ENCODE results near the gene VPS52.

Gene VPS52

DNA sequence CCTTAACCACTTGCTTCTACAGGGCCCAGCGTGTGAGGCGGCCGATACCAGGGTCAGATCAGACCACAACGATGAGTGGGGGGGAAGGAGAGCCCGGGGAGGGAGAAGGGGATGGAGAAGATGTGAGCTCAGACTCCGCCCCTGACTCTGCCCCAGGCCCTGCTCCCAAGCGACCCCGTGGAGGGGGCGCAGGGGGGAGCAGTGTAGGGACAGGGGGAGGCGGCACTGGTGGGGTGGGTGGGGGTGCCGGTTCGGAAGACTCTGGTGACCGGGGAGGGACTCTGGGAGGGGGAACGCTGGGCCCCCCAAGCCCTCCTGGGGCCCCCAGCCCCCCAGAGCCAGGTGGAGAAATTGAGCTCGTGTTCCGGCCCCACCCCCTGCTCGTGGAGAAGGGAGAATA lies 60.5 kb downstream of the VPS52 start:
- DNase-seq (ENCODE audit: low read depth), result no peak

DNA sequence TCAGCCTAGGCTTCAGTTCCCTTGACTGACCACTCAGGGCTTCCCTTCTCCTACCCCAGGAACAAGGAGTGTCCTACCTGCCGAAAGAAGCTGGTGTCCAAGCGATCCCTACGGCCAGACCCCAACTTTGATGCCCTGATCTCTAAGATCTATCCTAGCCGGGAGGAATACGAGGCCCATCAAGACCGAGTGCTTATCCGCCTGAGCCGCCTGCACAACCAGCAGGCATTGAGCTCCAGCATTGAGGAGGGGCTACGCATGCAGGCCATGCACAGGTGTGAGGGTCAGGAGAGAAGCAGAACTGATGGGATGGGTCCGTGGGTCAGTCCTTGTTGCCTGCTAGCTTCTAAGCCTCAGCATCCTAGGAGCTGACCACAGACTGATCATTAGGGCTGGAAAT lies 61.8 kb downstream of the VPS52 start:
- DNase-seq (ENCODE audit: low read depth), result no peak

DNA sequence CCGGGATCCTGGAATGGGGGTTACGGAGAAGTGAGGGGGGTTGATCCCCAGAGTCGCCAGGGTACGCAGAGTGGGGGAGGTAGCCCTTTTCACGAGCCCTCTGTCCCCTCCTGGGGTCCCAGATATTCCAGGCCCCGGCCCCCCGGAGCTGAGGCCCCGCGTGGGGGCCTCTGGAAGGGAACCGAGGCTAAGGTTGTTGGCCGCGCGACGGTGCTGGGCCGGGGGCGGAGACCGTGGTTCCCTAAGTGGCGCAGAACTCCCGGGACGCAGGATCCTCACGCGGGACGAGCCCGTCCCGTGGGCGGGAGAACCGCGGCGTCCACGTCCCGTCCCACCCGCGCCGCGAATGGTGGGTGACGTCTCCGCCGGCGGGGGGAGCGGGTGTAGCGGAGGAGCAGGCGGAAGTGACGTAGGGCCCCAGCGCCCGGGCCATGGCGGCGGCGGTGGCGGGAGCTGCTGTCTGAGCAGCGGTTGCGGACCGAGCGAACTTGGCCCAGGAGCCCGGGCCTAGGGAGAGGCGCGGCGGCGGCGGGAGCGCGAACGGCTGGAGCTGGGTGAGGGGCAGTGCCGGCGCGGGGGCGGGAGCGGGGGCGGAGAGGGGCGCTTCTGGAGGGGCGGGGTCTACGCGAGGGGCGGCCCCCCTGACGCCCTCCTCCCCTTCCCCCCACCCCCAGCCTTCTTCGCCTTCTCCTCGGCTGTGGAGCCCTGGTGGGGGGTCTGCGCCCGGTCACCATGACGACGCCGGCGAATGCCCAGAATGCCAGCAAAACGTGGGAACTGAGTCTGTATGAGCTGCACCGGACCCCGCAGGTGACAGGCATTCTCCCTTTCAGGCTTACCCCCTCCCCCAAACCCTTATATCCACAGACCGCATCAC lies 63.3 kb downstream of the VPS52 start, which contains the start of gene RING1:
RING1 (plus strand) TSS at position 410 of the 877 bp plus-strand sequence; CDS start at position 733, 323 bp downstream.
- DNase-seq (ENCODE audit: low read depth), result peak; percentile 82

DNA sequence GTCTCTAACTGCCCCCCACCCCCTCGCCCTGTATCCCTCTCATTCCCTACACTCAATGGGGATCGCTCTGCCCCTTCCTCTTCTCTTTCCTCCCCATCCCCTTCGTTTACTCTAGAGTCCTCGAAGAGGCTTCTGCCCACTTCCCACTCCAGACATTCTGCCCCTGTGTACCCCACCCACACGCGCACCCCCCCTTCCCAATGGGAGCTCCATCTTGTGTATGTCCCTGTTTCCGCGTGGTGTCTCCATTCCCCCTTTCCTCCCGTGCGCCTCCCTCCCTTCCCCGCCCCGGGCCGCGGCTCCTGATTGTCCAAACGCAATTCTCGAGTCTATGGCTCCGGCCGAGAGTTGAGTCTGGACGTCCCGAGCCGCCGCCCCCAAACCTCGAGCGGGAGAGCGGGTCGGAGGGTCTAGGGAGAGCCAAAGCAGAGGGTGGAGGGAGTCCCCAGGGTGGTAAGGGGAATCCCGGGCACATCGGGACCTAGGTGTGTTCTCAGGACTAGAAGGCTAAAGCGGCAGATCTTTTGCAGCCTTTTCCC lies 64.1 kb downstream of the VPS52 start:
- DNase-seq (ENCODE audit: low read depth), result peak; percentile 58

DNA sequence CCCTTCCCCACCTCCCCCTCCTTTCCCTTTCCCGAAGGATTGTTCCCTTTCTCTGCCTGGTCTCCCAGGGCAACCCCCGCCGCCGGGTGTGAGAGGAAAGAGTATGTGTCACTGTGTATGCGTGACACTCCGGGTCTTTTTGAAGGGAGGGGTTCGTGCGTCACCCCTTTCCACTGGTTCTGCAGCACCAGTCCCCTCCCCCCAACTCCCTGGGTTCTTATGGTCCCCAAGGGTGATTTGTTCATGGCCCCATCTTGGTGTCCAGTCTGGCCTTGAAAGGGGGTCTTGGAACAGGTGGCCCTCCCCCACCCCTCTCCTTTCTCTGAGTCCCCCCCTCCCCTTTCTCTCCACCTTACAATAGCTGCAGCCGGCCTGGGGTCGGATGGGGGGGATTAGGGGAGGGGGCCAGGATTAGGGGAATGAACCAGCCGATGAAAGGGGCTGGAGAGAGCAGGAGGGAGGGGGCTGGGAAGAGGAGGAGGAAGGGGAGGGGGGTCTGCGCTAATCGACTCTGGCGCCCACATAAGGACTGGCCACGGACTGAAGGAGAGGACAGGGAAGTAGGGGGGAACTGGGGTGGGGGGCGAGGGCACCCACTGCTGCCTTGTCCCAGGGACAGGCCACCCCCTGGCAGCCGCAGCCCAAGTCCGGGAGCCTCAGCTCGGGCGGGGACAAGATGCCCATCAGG lies 64.7 kb downstream of the VPS52 start:
- peak; percentile 21 for DNase-seq (ENCODE audit: low read depth)

DNA sequence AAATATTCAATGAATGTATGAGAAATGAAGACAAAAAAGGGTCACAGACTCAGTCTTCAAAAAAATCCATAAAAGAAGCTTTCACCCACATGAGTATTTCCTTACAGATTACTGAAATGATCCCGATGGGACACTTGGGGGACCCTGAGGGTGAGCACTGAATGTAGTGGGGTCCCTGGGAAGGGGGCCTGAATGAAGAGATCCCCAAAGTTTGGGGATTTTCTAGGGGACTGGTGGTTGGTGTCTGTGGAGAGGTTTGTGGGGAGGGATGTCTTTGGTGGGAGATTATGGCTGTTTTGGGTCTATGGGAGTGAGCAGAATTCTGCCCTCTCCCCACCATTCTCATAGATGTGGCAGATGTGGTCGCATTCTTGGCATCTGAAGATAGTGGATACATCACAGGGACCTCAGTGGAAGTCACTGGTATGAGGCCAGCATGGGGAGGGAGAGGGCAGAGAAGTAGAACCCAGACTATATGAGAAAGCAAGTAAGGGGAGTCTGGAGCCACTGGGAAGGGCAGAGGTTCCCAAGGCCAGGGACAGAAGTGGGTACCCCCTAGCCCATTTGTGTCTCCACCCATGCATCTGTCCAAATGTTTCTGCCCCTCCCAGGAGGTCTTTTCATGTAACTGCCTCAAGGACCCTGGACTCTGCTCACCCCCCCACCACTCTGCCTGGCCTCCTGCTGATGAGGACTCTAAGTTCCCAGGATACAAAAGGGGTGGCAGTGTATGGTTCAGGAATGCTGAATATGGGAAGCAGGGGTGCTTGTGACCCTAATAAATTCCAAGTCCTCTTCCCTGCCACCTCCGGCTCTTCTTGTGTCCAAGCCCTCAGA lies 65.4 kb downstream of the VPS52 start:
- DNase-seq (ENCODE audit: low read depth), result no peak

DNA sequence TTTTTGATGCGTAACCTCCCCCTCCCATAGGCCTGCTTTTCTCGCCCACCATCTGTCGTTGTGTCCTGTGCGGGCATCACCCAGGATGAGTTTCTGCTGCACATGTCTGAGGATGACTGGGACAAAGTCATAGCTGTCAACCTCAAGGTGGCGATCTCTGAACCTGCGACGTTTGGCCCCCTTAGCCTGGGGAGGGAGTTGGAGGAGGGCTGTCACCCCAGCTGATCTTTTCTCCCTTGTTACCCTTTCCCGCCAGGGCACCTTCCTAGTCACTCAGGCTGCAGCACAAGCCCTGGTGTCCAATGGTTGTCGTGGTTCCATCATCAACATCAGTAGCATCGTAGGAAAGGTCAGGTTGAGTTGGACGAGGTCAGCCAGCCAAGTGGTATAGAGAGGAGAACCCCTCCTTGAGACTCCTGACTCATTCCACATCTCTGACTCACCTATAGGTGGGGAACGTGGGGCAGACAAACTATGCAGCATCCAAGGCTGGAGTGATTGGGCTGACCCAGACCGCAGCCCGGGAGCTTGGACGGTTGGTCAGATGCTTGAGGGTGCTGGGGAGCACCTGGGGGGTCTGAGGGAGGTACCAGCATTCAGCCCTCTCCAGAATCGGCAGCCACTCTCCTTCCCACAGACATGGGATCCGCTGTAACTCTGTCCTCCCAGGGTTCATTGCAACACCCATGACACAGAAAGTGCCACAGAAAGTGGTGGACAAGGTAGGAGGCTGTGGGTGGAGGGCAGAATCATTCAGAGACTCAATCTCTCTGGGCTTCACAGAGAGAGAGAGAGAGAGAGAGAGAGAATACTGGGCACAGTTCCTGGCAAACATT lies 66.3 kb downstream of the VPS52 start:
- no peak for DNase-seq (ENCODE audit: low read depth)

DNA sequence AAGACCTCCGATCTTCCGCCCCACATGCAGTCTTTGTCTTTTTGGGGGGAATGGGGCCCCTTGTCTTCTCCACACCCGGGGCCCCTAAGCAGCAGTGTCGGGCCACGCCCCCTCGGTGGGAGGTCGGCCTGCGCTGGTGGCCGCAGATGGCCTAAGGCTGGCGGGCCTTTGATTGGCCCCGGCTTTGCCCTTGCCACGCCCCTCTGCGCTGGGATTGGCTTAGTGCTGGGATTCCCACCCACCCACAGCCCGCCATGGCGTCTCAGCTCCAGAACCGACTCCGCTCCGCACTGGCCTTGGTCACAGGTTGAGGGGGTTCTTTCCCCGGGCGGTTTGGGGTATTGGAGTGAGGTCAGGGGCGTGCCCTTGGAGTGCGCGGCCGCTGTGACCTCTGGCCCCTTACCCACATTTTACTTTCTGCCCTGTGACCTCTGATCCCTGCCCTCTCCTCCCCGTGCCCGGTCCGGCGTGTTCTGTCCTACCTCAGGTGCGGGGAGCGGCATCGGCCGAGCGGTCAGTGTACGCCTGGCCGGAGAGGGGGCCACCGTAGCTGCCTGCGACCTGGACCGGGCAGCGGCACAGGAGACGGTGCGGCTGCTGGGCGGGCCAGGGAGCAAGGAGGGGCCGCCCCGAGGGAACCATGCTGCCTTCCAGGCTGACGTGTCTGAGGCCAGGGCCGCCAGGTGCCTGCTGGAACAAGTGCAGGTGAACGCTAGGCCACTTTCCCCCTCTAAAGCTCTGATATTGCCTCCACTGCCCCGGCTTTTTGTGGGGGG lies 67.1 kb downstream of the VPS52 start, which contains the start of gene HSD17B8:
HSD17B8 (plus strand) TSS at position 241 of the 776 bp plus-strand sequence; CDS start at position 255, 14 bp downstream.
- peak; percentile 88 for DNase-seq (ENCODE audit: low read depth)

DNA sequence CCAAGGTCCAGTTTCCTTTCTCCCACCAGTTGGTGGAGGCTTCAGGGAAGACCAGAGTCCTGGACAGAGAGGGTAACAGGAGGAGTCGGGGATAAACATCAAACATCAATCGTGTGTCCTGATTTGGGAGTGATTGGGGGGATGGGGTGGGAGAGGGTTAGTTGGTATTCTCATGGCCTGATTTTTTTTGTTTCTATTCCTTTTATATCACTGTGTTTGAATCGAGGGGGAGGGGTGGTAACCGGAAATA lies 67.6 kb downstream of the VPS52 start:
- no peak for DNase-seq (ENCODE audit: low read depth)

DNA sequence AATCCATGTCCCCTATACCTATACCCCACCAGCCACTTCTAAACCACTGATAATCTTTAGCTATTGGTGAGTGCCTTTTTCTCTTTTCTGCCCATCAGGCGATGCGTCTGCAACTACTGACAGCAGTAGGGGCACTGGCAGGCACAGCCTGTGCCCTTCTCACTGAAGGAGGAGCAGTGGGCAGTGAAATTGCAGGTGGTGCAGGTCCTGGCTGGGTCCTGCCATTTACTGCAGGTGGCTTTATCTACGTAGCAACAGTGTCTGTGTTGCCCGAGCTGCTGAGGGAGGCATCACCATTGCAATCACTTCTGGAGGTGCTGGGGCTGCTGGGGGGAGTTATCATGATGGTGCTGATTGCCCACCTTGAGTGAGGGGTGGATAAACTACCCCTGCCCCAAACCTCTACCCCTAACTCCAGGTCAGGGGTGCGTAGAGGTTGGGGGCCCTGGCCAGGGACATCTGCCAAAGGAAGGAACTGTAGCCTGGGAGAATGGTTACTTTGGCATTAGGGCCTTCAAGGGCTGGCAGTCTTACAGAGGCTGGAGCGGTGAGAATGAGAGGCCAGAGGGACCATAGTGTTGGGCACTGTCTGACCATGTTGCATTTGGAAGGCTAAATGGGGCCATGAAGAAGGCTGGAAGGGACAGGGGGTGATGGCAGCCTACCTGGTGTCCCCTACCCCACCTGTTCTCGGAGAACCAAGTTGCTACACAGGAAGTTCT lies 68.1 kb downstream of the VPS52 start:
- DNase-seq (ENCODE audit: low read depth), result no peak

DNA sequence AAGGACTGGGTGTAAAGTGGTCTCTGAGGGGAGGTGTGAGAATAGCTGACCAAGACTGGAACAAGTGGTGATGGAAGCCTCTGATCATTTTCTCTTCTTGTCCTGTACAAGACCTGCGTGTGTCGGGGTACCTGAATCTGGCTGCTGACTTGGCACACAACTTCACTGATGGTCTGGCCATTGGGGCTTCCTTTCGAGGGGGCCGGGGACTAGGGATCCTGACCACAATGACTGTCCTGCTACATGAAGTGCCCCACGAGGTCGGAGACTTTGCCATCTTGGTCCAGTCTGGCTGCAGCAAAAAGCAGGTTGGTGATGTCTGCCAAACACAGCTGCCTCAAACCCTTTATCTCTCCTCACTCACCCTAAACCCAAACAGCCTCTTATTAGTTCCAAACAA lies 68.9 kb downstream of the VPS52 start:
- DNase-seq (ENCODE audit: low read depth), result no peak

DNA sequence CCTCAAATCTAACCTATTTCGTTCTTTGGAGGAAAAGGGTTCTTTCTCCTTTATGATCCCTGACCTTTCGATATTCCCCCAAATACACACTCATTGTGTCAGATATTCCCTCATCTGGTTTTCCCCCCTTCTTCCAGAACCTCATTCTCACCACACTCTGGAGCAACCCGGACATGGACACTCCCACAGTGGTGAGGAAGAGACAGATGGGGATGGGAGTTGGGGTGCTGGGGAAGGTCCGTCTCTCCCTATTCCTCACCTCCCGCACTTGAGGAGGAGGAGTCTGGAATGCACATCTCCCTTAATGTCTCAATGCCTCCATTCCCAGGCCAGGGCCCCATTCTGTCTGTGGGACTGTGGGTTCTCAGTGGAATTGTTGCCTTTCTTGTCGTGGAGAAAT lies 69.7 kb downstream of the VPS52 start:
- no peak for DNase-seq (ENCODE audit: low read depth)

DNA sequence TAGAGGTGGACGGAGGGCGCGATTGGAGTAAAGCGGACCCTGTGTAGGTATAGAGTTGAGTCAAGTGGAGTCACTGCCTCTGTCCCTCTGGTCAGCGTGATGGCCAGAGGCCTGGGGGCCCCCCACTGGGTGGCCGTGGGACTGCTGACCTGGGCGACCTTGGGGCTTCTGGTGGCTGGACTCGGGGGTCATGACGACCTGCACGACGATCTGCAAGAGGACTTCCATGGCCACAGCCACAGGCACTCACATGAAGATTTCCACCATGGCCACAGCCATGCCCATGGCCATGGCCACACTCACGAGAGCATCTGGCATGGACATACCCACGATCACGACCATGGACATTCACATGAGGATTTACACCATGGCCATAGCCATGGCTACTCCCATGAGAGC lies 70.5 kb downstream of the VPS52 start:
- no peak for DNase-seq (ENCODE audit: low read depth)

All from fibroblast of gingiva (primary cell).